Hepatocyte (in vitro differentiated cells): ENCODE data around the gene SLC25A48.

Source experiments
- CTCF ChIP-seq: fragments of 200-600 bp; sonication (generic); IDR thresholded peaks from 2 replicates; pipeline ENCODE4 v1.5.1; 2016; ENCODE audit warnings: antibody characterized with exemption, mild to moderate bottlenecking; ENCODE audit not compliant: poor library complexity
- EZH2 ChIP-seq: fragments of 200-600 bp; sonication (generic); IDR thresholded peaks from 2 replicates; pipeline ENCODE4 v1.6.1; 2016; ENCODE audit warnings: antibody characterized with exemption, mild to moderate bottlenecking, borderline replicate concordance
- EZH2phosphoT487 ChIP-seq: fragments of 200-600 bp; sonication (generic); IDR thresholded peaks from one replicate; pipeline ENCODE4 v1.6.1; 2018; ENCODE audit warnings: antibody characterized with exemption, mild to moderate bottlenecking, low read depth, moderate library complexity; ENCODE audit not compliant: unreplicated experiment, severe bottlenecking

DNA sequence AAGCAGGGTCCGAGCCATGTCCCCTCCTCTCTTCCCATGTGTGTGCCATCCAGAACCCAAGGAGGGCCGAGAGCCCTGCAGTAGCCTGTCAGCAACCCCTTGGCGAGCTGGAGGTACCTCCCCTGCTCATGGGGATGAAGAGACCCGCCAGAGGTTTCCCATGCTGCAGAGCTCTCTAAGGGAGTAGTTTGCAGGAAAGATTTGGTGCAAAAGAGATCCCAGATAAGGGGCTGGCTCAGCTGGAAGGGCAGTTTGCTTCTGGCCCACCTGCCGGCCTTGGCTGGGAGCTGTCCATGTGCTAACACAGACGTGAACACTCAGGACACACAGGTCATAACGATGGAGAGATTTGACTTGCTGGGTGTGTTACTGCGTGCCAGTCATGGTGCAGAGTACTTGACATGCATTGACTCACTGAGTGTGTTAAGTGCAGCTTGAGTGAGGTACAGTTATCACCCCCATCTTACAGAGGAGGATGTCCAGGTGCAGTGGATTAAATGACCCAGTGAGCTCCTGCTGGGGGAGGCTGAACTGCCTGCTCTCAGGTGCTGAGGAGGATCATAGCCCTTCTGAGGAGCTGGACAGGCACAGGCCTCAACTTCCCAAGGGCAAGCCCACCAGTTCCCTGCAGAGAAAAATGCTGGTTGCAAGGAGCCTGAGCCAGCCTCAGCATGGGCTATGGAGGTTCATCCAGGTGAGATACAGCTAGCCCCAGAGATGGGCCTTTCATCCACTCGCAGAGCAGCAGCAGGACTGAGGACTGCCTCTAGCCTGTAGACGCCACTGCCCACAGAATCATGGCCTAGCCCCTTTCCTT, 6.3 kb upstream of the SLC25A48 start:
- no peak for TF ChIP-seq CTCF
- TF ChIP-seq EZH2phosphoT487 = no peak
- TF ChIP-seq EZH2 = no peak
